SK-N-MC (cell line): Measurements from ENCODE around the gene BMF.
"Not testable (repeated sequence)": the region's sequence is repeated elsewhere in the genome, so short reads cannot be mapped to it uniquely, and the experiment has no call there.

Source experiments
- DNase-seq: peaks from one replicate; pipeline ENCODE4 v3.0.0-alpha.2; 2011; ENCODE audit warnings: low read depth, low spot score
- H3K27ac ChIP-seq: fragments of 200-600 bp; sonication (generic); 2 replicates; pipeline ENCODE4 v1.5.1; 2016; ENCODE audit warnings: mixed run types
- H3K36me3 ChIP-seq: fragments of 200-600 bp; sonication (generic); 2 replicates; pipeline ENCODE4 v1.6.1; 2017; ENCODE audit warnings: antibody characterized with exemption, low read length, mixed read lengths; ENCODE audit not compliant: insufficient read depth
- H3K4me3 ChIP-seq: fragments of 200-600 bp; sonication (generic); 2 replicates; pipeline ENCODE4 v1.5.1; 2016
- H3K9ac ChIP-seq: fragments of 200-600 bp; sonication (generic); 2 replicates; pipeline ENCODE4 v1.8.0; 2017; ENCODE audit warnings: mixed run types, mixed read lengths; ENCODE audit not compliant: insufficient read length
- H3K9me3 ChIP-seq: fragments of 200-600 bp; sonication (generic); 2 replicates; pipeline ENCODE4 v1.6.1; 2017; ENCODE audit warnings: low read depth, mild to moderate bottlenecking, antibody characterized with exemption, low read length, moderate library complexity, mixed read lengths
- EZH2 ChIP-seq: fragments of 200-600 bp; sonication (generic); IDR thresholded peaks from one replicate; pipeline ENCODE4 v1.6.1; 2017; ENCODE audit warnings: antibody characterized with exemption
- FOXP2 ChIP-seq: optimal IDR thresholded peaks from 2 replicates; pipeline ENCODE3; 2011; ENCODE audit warnings: mild to moderate bottlenecking, moderate library complexity; ENCODE audit not compliant: insufficient read depth; ENCODE audit errors: extremely low read length, control extremely low read depth
- POLR2AphosphoS5 ChIP-seq: IDR thresholded peaks from 2 replicates; pipeline ENCODE4 v1.6.1; 2012; ENCODE audit warnings: mild to moderate bottlenecking, low read depth, low read length, borderline replicate concordance

Gene BMF

GRCh38 chr15:40118473-40118872 lies 9.8 kb upstream of the BMF start:
- H3K27ac ChIP-seq: no peak overlapping the region
- no peak overlapping the region for H3K4me3 ChIP-seq
- H3K9ac ChIP-seq: no peak overlapping the region
- H3K9me3 ChIP-seq: no peaks in the 10 kb centered on the region
- no peak for DNase-seq
- H3K36me3 ChIP-seq: no peaks in the 10 kb centered on the region
- TF ChIP-seq POLR2AphosphoS5 (no peak), EZH2 (no peak), FOXP2 (no peak)

- no peaks in the 10 kb centered on the region for H3K9me3 ChIP-seq
- DNase-seq: no peak
- no peak for TF ChIP-seq FOXP2
- TF ChIP-seq POLR2AphosphoS5: no peak
- no peak for TF ChIP-seq EZH2
- no peak overlapping the region for H3K9ac ChIP-seq
- no peak overlapping the region for H3K4me3 ChIP-seq
- H3K36me3 ChIP-seq: no peaks in the 10 kb centered on the region
- H3K27ac ChIP-seq: no peak overlapping the region
Measured at GRCh38 chr15:40115670-40116093, 7.0 kb upstream of the BMF start.

DNA sequence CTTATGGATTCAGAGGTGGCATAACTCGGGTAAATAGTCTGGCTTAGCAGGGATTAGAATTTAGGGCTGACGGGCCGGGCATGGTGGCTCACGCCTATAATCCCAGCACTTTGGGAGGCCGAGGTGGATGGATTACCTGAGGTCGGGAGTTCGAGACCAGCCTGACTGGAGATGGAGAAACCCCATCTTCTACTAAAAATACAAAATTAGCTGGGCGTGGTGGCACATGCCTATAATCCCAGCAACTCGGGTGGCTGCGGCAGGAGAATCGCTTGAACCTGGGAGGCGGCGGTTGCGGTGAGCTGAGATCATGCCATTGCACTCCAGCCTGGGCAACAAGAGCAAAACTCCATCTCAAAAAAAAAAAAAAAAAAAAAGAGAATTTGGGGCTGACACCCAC lies 6.4 kb upstream of the BMF start:
- H3K27ac ChIP-seq, H3K36me3 ChIP-seq, DNase-seq, H3K9ac ChIP-seq, H3K9me3 ChIP-seq, H3K4me3 ChIP-seq: not testable (repeated sequence)

- TF ChIP-seq POLR2AphosphoS5: no peak
- Histone ChIP-seq H3K27ac (no peak overlapping the region), H3K36me3 (no peaks in the 10 kb centered on the region), H3K9me3 (no peaks in the 10 kb centered on the region), H3K9ac (no peak overlapping the region), H3K4me3 (no peak overlapping the region)
- DNase-seq: no peak
Measured at GRCh38 chr15:40114218-40114617, 5.5 kb upstream of the BMF start.

GRCh38 chr15:40112789-40113188 lies 4.1 kb upstream of the BMF start:
- no peak overlapping the region for H3K9ac ChIP-seq
- H3K36me3 ChIP-seq: no peaks in the 10 kb centered on the region
- no peaks in the 10 kb centered on the region for H3K9me3 ChIP-seq
- no peak for TF ChIP-seq FOXP2
- TF ChIP-seq POLR2AphosphoS5: no peak
- no peak for TF ChIP-seq EZH2
- no peak overlapping the region for H3K27ac ChIP-seq
- DNase-seq: no peak
- H3K4me3 ChIP-seq: no peak overlapping the region

GRCh38 chr15:40111888-40112287 lies 3.2 kb upstream of the BMF start:
- DNase-seq: no peak
- Histone ChIP-seq H3K36me3 (no peaks in the 10 kb centered on the region), H3K9me3 (no peaks in the 10 kb centered on the region), H3K4me3 (no peak overlapping the region), H3K9ac (no peak overlapping the region), H3K27ac (no peak overlapping the region)
- TF ChIP-seq POLR2AphosphoS5 (no peak), EZH2 (no peak), FOXP2 (no peak)

GRCh38 chr15:40110866-40111550 lies 2.3 kb upstream of the BMF start:
- H3K9ac ChIP-seq: no peak overlapping the region
- H3K36me3 ChIP-seq: no peaks in the 10 kb centered on the region
- no peak overlapping the region for H3K4me3 ChIP-seq
- no peaks in the 10 kb centered on the region for H3K9me3 ChIP-seq
- TF ChIP-seq FOXP2 (no peak), EZH2 (no peak), POLR2AphosphoS5 (no peak)
- H3K27ac ChIP-seq: no peak overlapping the region
- no peak for DNase-seq

DNA sequence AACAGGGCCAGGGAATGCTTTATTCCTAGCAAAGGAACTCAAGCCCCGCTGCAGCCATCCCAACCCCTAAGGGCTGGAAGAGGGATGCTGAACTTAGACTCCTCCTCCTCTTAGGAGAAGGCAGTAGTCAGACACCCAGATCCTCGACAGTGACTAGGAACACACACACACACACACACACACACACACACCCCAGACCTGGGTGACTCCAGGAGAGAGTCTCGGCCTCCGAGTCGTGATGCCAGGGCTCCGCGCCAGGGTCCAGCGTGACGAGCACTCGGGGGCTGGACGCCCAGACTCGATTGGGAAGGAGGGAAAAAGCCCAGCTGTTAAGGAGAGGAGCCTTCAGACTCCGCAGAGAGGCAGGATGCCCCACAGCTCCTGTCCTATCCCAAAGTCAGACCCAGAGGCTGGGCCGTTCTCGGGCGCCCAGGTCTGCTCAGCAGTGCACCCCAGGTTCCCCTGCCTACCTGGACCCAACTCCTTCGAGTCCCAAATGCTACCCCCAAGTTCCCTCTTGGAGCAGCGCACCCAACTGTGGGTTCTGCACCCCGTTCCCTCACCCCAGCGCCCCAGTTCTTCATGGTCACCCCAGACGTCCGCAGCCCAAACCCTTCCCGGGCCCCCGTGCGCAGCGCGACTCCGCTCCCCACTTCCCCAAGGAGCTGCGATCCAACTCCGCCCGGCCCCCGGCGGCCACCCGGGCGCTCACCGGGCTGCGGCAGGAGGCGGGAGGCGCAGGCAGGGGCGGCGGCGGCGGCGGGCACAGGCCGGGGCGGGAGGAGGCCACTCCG lies 421 bp downstream of the BMF start:
- no peak for DNase-seq
- TF ChIP-seq EZH2: no peak
- no peak for TF ChIP-seq POLR2AphosphoS5
- no peak for TF ChIP-seq FOXP2
- Histone ChIP-seq H3K9me3 (no peaks in the 10 kb centered on the region), H3K27ac (no peak overlapping the region), H3K9ac (peak overlapping the region; percentile 51), H3K36me3 (peaks cover 6% of the 10 kb centered on the region; the same call in 1 of the 2 replicates), H3K4me3 (peak overlapping the region; percentile 84)
